Tibial artery (tissue), 4 donors: ENCODE measurements around the gene CYTL1.

Experiments
- DNase-seq, 2 donors: peaks; one replicate each; pipeline ENCODE4 v3.0.0-alpha.2; 2019
- H3K27ac ChIP-seq, 2 donors: fragments of 200-600 bp; sonication (generic) in 1 of 2; 1 replicate in 1 of 2; 2 replicates in 1 of 2; pipeline ENCODE4 v1.5.1; 2018 to 2019; ENCODE audit warnings: mild to moderate bottlenecking in 1 of 2
- H3K27me3 ChIP-seq, 2 donors: fragments of 200-600 bp; sonication (generic) in 1 of 2; one replicate each; pipeline versions ENCODE4 v1.5.1 to v1.6.0; 2016 to 2019
- H3K36me3 ChIP-seq, 3 donors: fragments of 200-600 bp; sonication (generic) in 2 of 3; one replicate each; pipeline ENCODE4 v1.5.1; 2016 to 2019; ENCODE audit warnings: mild to moderate bottlenecking in 2 of 3
- H3K4me1 ChIP-seq, 4 donors: fragments of 200-600 bp; sonication (generic) in 2 of 4; 1 replicate in 3 of 4; 2 replicates in 1 of 4; pipeline ENCODE4 v1.5.1; 2016 to 2019
- H3K4me3 ChIP-seq, 2 donors: fragments of 200-600 bp; sonication (generic) in 1 of 2; 1 replicate in 1 of 2; 2 replicates in 1 of 2; pipeline ENCODE4 v1.5.1; 2018 to 2019; ENCODE audit warnings: mild to moderate bottlenecking in 2 of 2
- H3K9me3 ChIP-seq, 3 donors: fragments of 200-600 bp; sonication (generic) in 1 of 3; one replicate each; pipeline ENCODE4 v1.5.1; 2016 to 2019
- CTCF ChIP-seq, 2 experiments: fragments of 200-600 bp in 1 of 2; fragments of 450-650 bp in 1 of 2; IDR thresholded peaks; one replicate each; pipeline ENCODE4 v1.5.1; 2017 to 2019; ENCODE audit warnings: antibody characterized with exemption in 2 of 2, mild to moderate bottlenecking in 1 of 2, moderate library complexity in 1 of 2
- intact Hi-C: fragments of 100-400 bp; cut with DNase I; formaldehyde crosslinking; loops from one replicate; pipeline ENCODE4 v1.15.0; 2023; ENCODE audit warnings: low total_unique reads

The CYTL1 gene

GRCh38 chr4:5045097-5045496 lies 25.8 kb upstream of the CYTL1 start:
- peak; percentile 55 to 73 for DNase-seq
- H3K27ac ChIP-seq: no peak overlapping the region
- H3K27me3 ChIP-seq: peaks cover 0 to 3% of the 10 kb centered on the region in 2 donors
- no peak overlapping the region for H3K4me3 ChIP-seq
- peaks cover 0 to 4% (median 1%) of the 10 kb centered on the region in 4 donors for H3K4me1 ChIP-seq
- TF ChIP-seq CTCF (IDR thresholded peaks at IDR 0.05): no peak
- no peaks in the 10 kb centered on the region for H3K36me3 ChIP-seq
- no peaks in the 10 kb centered on the region for H3K9me3 ChIP-seq
- intact Hi-C loops: no loop called here

- peaks cover 0 to 3% of the 10 kb centered on the region in 2 donors for H3K27me3 ChIP-seq
- no peak overlapping the region for H3K27ac ChIP-seq
- H3K9me3 ChIP-seq: no peaks in the 10 kb centered on the region
- H3K36me3 ChIP-seq: no peaks in the 10 kb centered on the region
- no peak for DNase-seq
- H3K4me1 ChIP-seq: peaks cover 0 to 3% (median 0%) of the 10 kb centered on the region in 4 donors
- intact Hi-C loops: no loop called here
- no peak overlapping the region for H3K4me3 ChIP-seq
- TF ChIP-seq CTCF (IDR thresholded peaks at IDR 0.05): no peak
Observed at GRCh38 chr4:5044341-5044740, 25.1 kb upstream of the CYTL1 start.

GRCh38 chr4:5043579-5043978 lies 24.3 kb upstream of the CYTL1 start:
- Histone ChIP-seq H3K4me3 (no peak overlapping the region), H3K27ac (no peak overlapping the region), H3K9me3 (no peaks in the 10 kb centered on the region), H3K4me1 (peaks cover 0 to 3% (median 0%) of the 10 kb centered on the region in 4 donors), H3K36me3 (no peaks in the 10 kb centered on the region), H3K27me3 (peaks cover 0 to 3% of the 10 kb centered on the region in 2 donors)
- intact Hi-C loops: no loop called here
- no peak for DNase-seq
- TF ChIP-seq CTCF (IDR thresholded peaks at IDR 0.05): no peak

DNA sequence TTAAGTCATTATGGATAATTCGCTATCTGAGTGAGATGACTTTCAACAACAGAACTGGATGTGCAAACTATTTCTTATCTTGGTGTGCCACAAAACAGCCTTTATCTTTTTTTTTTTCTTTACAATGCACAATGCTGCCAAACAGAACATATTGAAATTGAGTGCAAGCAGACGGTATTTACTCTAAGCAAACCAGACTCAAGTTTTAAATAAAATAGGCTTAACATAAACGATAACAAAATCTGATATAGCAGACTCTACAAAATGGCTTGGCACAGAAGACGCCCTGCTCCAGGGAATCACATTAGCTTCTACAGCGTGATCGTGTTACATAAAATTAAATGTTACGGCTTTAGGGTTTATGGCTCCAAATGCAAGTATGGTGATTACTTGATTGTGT lies 22.4 kb upstream of the CYTL1 start:
- Histone ChIP-seq H3K27me3 (peaks cover 0 to 3% of the 10 kb centered on the region in 2 donors), H3K27ac (no peak overlapping the region), H3K9me3 (no peaks in the 10 kb centered on the region), H3K36me3 (no peaks in the 10 kb centered on the region), H3K4me3 (no peak overlapping the region), H3K4me1 (peaks cover 0 to 16% (median 4%) of the 10 kb centered on the region in 4 donors)
- intact Hi-C loops: no loop called here
- TF ChIP-seq CTCF (IDR thresholded peaks at IDR 0.05): no peak
- no peak for DNase-seq

- DNase-seq: no peak
- H3K4me3 ChIP-seq: no peak overlapping the region
- intact Hi-C loops: no loop called here
Observed at GRCh38 chr4:5040856-5041620, 21.8 kb upstream of the CYTL1 start.

More at GRCh38 chr4:5040856-5041620, 21.8 kb upstream of the CYTL1 start:
- no peaks in the 10 kb centered on the region for H3K9me3 ChIP-seq
- no peaks in the 10 kb centered on the region for H3K36me3 ChIP-seq
- H3K27ac ChIP-seq: no peak overlapping the region
- H3K27me3 ChIP-seq: peaks cover 0 to 3% of the 10 kb centered on the region in 2 donors
- TF ChIP-seq CTCF (IDR thresholded peaks at IDR 0.05): no peak
- peaks cover 0 to 16% (median 4%) of the 10 kb centered on the region in 4 donors for H3K4me1 ChIP-seq
